IPS-20b (cell line): ENCODE results near the gene TTC21A.

Experiments used
- H3K27ac ChIP-seq: one replicate; pipeline ENCODE4 v1.5.1; 2013; ENCODE audit warnings: low read length
- H3K27me3 ChIP-seq: 2 replicates; pipeline ENCODE4 v1.6.1; 2013; ENCODE audit warnings: mild to moderate bottlenecking, low read length, inconsistent platforms; ENCODE audit not compliant: insufficient read depth
- H3K36me3 ChIP-seq: 2 replicates; pipeline ENCODE4 v1.6.1; 2013; ENCODE audit warnings: low read depth, mild to moderate bottlenecking, inconsistent platforms, low read length, moderate library complexity; ENCODE audit not compliant: insufficient read depth
- H3K4me1 ChIP-seq: 2 replicates; pipeline ENCODE4 v1.6.1; 2013; ENCODE audit warnings: mild to moderate bottlenecking, control low read depth, inconsistent platforms, low read length, moderate library complexity; ENCODE audit not compliant: insufficient read depth
- H3K4me3 ChIP-seq: 2 replicates; pipeline ENCODE4 v1.5.1; 2013; ENCODE audit warnings: mild to moderate bottlenecking, low read length, inconsistent platforms
- H3K9ac ChIP-seq: 2 replicates; pipeline ENCODE4 v1.6.1; 2013; ENCODE audit warnings: low read depth, mild to moderate bottlenecking, inconsistent platforms, low read length, moderate library complexity
- H3K9me3 ChIP-seq: 2 replicates; pipeline ENCODE4 v1.6.1; 2013; ENCODE audit warnings: mild to moderate bottlenecking, low read depth, low read length, inconsistent platforms; ENCODE audit not compliant: insufficient read depth

The TTC21A gene

GRCh38 chr3:39099738-39100499 is 7.6 kb upstream of the TTC21A start:
- Histone ChIP-seq H3K9ac (no peak overlapping the region), H3K4me3 (no peak overlapping the region), H3K9me3 (no peaks in the 10 kb centered on the region), H3K27me3 (no peaks in the 10 kb centered on the region), H3K4me1 (no peaks in the 10 kb centered on the region; the same call in 1 of the 2 replicates), H3K27ac (no peak overlapping the region), H3K36me3 (peaks cover 57% of the 10 kb centered on the region)

- no peak overlapping the region for H3K4me3 ChIP-seq
- no peak overlapping the region for H3K27ac ChIP-seq
- peaks cover 52% of the 10 kb centered on the region for H3K36me3 ChIP-seq
- no peaks in the 10 kb centered on the region; the same call in 1 of the 2 replicates for H3K4me1 ChIP-seq
- H3K9me3 ChIP-seq = no peaks in the 10 kb centered on the region
- no peaks in the 10 kb centered on the region for H3K27me3 ChIP-seq
- H3K9ac ChIP-seq = no peak overlapping the region
Observed at GRCh38 chr3:39100500-39100886, 7.0 kb upstream of the TTC21A start.

- no peak overlapping the region for H3K27ac ChIP-seq
- peaks cover 45% of the 10 kb centered on the region for H3K36me3 ChIP-seq
- H3K4me1 ChIP-seq = peaks cover 1% of the 10 kb centered on the region
- H3K27me3 ChIP-seq = peaks cover 5% of the 10 kb centered on the region; the same call in 1 of the 2 replicates
- H3K4me3 ChIP-seq = no peak overlapping the region
- H3K9me3 ChIP-seq = no peaks in the 10 kb centered on the region
- H3K9ac ChIP-seq = no peak overlapping the region
Observed at GRCh38 chr3:39101022-39101689, 6.3 kb upstream of the TTC21A start.

GRCh38 chr3:39102504-39103323 is 4.8 kb upstream of the TTC21A start:
- H3K9ac ChIP-seq = no peak overlapping the region
- no peak overlapping the region for H3K27ac ChIP-seq
- H3K4me1 ChIP-seq = peaks cover 2% of the 10 kb centered on the region; the same call in 1 of the 2 replicates
- peaks cover 14% of the 10 kb centered on the region for H3K27me3 ChIP-seq
- no peak overlapping the region for H3K4me3 ChIP-seq
- no peaks in the 10 kb centered on the region for H3K9me3 ChIP-seq
- H3K36me3 ChIP-seq = peaks cover 29% of the 10 kb centered on the region

- H3K27me3 ChIP-seq = peaks cover 19% of the 10 kb centered on the region
- H3K9ac ChIP-seq = no peak overlapping the region
- no peaks in the 10 kb centered on the region for H3K9me3 ChIP-seq
- peaks cover 23% of the 10 kb centered on the region for H3K36me3 ChIP-seq
- no peak overlapping the region for H3K27ac ChIP-seq
- no peak overlapping the region for H3K4me3 ChIP-seq
- H3K4me1 ChIP-seq = peaks cover 5% of the 10 kb centered on the region; the same call in 1 of the 2 replicates
Observed at GRCh38 chr3:39103324-39103693, 4.2 kb upstream of the TTC21A start.

- Histone ChIP-seq H3K9me3 (no peaks in the 10 kb centered on the region), H3K27me3 (peaks cover 25% of the 10 kb centered on the region), H3K4me1 (peaks cover 7% of the 10 kb centered on the region; the same call in 1 of the 2 replicates), H3K4me3 (no peak overlapping the region), H3K36me3 (peaks cover 17% of the 10 kb centered on the region), H3K9ac (no peak overlapping the region), H3K27ac (no peak overlapping the region)
Observed at GRCh38 chr3:39103791-39104552, 3.5 kb upstream of the TTC21A start.

DNA sequence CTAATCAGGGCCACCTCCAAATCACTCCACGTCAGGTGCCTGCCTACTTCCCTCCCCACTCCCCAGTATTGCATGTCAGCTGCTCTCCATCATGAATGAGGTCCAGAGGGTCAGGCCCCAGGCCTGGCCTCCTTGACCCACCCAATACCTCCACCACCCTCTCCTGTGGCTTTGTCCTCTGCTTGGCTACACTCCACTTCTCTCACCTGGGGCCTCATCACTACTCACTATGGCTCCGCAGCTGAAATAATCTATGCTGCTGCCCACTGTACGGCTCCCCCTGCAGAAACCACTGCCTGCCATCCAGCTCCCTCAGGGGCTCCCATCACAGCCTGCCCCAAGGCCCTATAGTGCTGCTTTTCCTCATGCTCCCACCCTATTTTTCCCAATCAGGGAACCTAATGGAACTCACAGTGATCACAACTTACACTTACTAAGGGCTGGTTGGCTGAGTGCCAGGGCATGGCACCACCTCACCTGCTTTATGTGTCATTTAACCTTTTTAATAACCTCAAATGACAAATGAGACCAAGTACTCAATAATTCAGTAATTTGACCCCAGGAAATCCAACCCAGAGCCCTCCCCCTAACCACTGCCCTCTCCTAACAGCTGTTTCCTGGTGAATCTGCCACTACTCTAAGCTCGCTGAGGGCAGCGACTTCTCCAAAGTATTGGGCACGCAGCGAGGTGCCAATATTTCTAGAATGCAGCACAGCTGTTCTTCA is 2.4 kb upstream of the TTC21A start:
- H3K27me3 ChIP-seq = peaks cover 29% of the 10 kb centered on the region
- H3K4me3 ChIP-seq = no peak overlapping the region
- no peak overlapping the region for H3K9ac ChIP-seq
- H3K9me3 ChIP-seq = no peaks in the 10 kb centered on the region
- peaks cover 5% of the 10 kb centered on the region; the same call in 1 of the 2 replicates for H3K36me3 ChIP-seq
- H3K27ac ChIP-seq = no peak overlapping the region
- H3K4me1 ChIP-seq = peaks cover 7% of the 10 kb centered on the region; the same call in 1 of the 2 replicates

- H3K27ac ChIP-seq = no peak overlapping the region
- 0 out of 2 replicates have a peak, but pooled peaks cover under 1% of the 10 kb centered on the region for H3K36me3 ChIP-seq
- no peak overlapping the region for H3K9ac ChIP-seq
- peaks cover 29% of the 10 kb centered on the region for H3K27me3 ChIP-seq
- H3K9me3 ChIP-seq = no peaks in the 10 kb centered on the region
- H3K4me3 ChIP-seq = 0 out of 2 replicates have a peak overlapping the region, but pooled peaks have one; percentile 93
- peaks cover 7% of the 10 kb centered on the region; the same call in 1 of the 2 replicates for H3K4me1 ChIP-seq
Observed at GRCh38 chr3:39105687-39106063, 1.8 kb upstream of the TTC21A start.

- peaks cover 7% of the 10 kb centered on the region; the same call in 1 of the 2 replicates for H3K4me1 ChIP-seq
- peak overlapping the region; percentile 64 for H3K9ac ChIP-seq
- peaks cover 29% of the 10 kb centered on the region for H3K27me3 ChIP-seq
- no peaks in the 10 kb centered on the region for H3K9me3 ChIP-seq
- H3K4me3 ChIP-seq = peak overlapping the region; percentile 93
- no peak overlapping the region for H3K27ac ChIP-seq
- H3K36me3 ChIP-seq = no peaks in the 10 kb centered on the region
Observed at GRCh38 chr3:39106281-39106811, 1.1 kb upstream of the TTC21A start.

DNA sequence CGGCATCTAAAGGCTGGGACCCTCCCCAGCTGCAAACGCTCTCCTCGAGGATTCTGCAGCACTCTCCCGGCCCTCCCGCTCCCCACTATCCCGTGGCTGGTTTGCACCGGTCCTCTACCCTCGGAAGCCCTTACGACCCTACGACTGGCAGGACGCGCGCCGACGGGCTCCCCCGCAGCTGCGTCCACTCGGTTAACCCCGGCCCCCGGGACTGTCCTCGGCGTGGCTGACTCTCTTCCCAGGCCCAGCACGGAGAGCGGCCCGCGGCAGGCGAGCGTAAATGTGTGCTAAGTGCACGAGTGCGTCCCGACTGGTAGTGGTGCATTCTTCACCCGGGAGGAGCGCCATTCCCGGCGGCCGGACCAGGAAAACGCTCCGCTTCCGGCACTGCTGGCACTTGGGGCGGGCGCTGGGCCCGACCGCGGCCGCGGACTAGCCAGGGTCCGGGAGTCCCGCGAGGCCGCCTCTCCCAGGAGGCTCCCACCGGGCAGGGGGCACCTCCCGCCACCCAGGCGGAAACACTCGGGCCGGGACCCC is 561 bp upstream of the TTC21A start:
- H3K36me3 ChIP-seq = no peaks in the 10 kb centered on the region
- H3K9ac ChIP-seq = peak overlapping the region; percentile 64
- H3K9me3 ChIP-seq = no peaks in the 10 kb centered on the region
- peaks cover 7% of the 10 kb centered on the region; the same call in 1 of the 2 replicates for H3K4me1 ChIP-seq
- peaks cover 29% of the 10 kb centered on the region for H3K27me3 ChIP-seq
- peak overlapping the region; percentile 93 for H3K4me3 ChIP-seq
- H3K27ac ChIP-seq = no peak overlapping the region
